Smooth muscle cell (in vitro differentiated cells): ENCODE measurements around the gene ARHGEF16. TPM values are rescaled to one million over a fixed set of nuclear protein-coding genes. Genes with fewer than 3 reads are reported as not detected.

Source experiments
- DNase-seq: peaks from one replicate; lab custom pipeline; 2025; ENCODE audit not compliant: unreplicated experiment; lab: John Stamatoyannopoulos, UW
- H2AFZ ChIP-seq: fragments of 200-600 bp; sonication (generic); 2 replicates; pipeline ENCODE4 v1.6.0; 2016; ENCODE audit warnings: antibody characterized with exemption, low read depth, mild to moderate bottlenecking
- H3F3A ChIP-seq: fragments of 200-600 bp; sonication (generic); 2 replicates; pipeline ENCODE4 v1.6.0; 2017; ENCODE audit warnings: antibody characterized with exemption, low read depth
- H3K27ac ChIP-seq: fragments of 200-600 bp; sonication (generic); 2 replicates; pipeline ENCODE4 v1.5.1; 2016; ENCODE audit warnings: low read depth, mild to moderate bottlenecking
- H3K27me3 ChIP-seq: fragments of 200-600 bp; sonication (generic); 2 replicates; pipeline ENCODE4 v1.6.1; 2016; ENCODE audit warnings: low read depth, mild to moderate bottlenecking
- H3K36me3 ChIP-seq: fragments of 200-600 bp; sonication (generic); 2 replicates; pipeline ENCODE4 v1.5.1; 2016; ENCODE audit warnings: low read depth
- H3K4me1 ChIP-seq: fragments of 200-600 bp; sonication (generic); 2 replicates; pipeline ENCODE4 v1.5.1; 2016; ENCODE audit warnings: low read depth
- H3K4me2 ChIP-seq: fragments of 200-600 bp; sonication (generic); 2 replicates; pipeline ENCODE4 v1.6.0; 2016; ENCODE audit warnings: mild to moderate bottlenecking
- H3K4me3 ChIP-seq: fragments of 200-600 bp; sonication (generic); 2 replicates; pipeline ENCODE4 v1.5.1; 2016; ENCODE audit warnings: mild to moderate bottlenecking
- H3K79me2 ChIP-seq: fragments of 200-600 bp; sonication (generic); 2 replicates; pipeline ENCODE4 v1.6.0; 2016; ENCODE audit warnings: low read depth, mild to moderate bottlenecking
- H3K9ac ChIP-seq: fragments of 200-600 bp; sonication (generic); 2 replicates; pipeline ENCODE4 v1.6.0; 2016; ENCODE audit warnings: low read depth
- H3K9me3 ChIP-seq: fragments of 200-600 bp; sonication (generic); replicated peaks from 2 replicates; pipeline ENCODE4 v1.5.1; 2016; ENCODE audit warnings: low read depth
- H4K20me1 ChIP-seq: fragments of 200-600 bp; sonication (generic); 2 replicates; pipeline ENCODE4 v1.6.0; 2016; ENCODE audit warnings: low read depth
- CTCF ChIP-seq: fragments of 200-600 bp; sonication (generic); IDR thresholded peaks from 2 replicates; pipeline ENCODE4 v1.5.1; 2017; ENCODE audit warnings: borderline replicate concordance, mild to moderate bottlenecking, antibody characterized with exemption; ENCODE audit not compliant: insufficient read depth, poor library complexity, severe bottlenecking
- WGBS: methylation state at CpG from one replicate; pipeline ENCODE4 v1.1.7; 2016; ENCODE audit warnings: low lambda C conversion rate; 5-methylcytosine and 5-hydroxymethylcytosine counted together
- polyA plus RNA-seq: library from polyadenylated mRNA; unstranded; fragments of >200 nt; fragmentation: Nextera tagmentation; extraction: Ambion mirVana; gene quantifications from 2 replicates; pipeline ENCODE4 v1.2.1, GENCODE V29; 2016
- total RNA-seq: library from RNA; depleted of rRNA; stranded (reverse); fragments of >200 nt; gene quantifications from 2 replicates; pipeline ENCODE4 v1.2.3, GENCODE V29; 2014

The ARHGEF16 gene
- total and polyA plus RNA-seq, 2 experiments from 2014 or later, result 4.6 to 6.9 TPM

GRCh38 chr1:3405974-3406867 lies 48.2 kb upstream of the ARHGEF16 start:
- Histone ChIP-seq H3K36me3 (no peaks in the 10 kb centered on the region), H4K20me1 (no peaks in the 10 kb centered on the region), H2AFZ (no peak overlapping the region), H3K4me3 (no peak overlapping the region), H3K9ac (no peak overlapping the region), H3K79me2 (no peaks in the 10 kb centered on the region), H3K27me3 (no peaks in the 10 kb centered on the region), H3K27ac (no peak overlapping the region), H3K4me2 (no peak overlapping the region), H3K9me3 (no peaks in the 10 kb centered on the region), H3K4me1 (peaks cover 7% of the 10 kb centered on the region), H3F3A (no peaks in the 10 kb centered on the region)
- WGBS, result 90% methylated on average over 16 of the region's 17 CpGs
- TF ChIP-seq CTCF, result no peak
- no peak for DNase-seq

GRCh38 chr1:3407021-3407420 lies 47.4 kb upstream of the ARHGEF16 start:
- no peak overlapping the region for H3K4me3 ChIP-seq
- H3K4me2 ChIP-seq, result no peak overlapping the region
- WGBS, result 96% methylated on average over 9 of the region's 12 CpGs
- H3K9me3 ChIP-seq, result no peaks in the 10 kb centered on the region
- H3F3A ChIP-seq, result no peaks in the 10 kb centered on the region
- no peak overlapping the region for H2AFZ ChIP-seq
- no peak overlapping the region for H3K27ac ChIP-seq
- no peaks in the 10 kb centered on the region for H4K20me1 ChIP-seq
- H3K9ac ChIP-seq, result no peak overlapping the region
- no peak for TF ChIP-seq CTCF
- no peaks in the 10 kb centered on the region for H3K79me2 ChIP-seq
- peaks cover 7% of the 10 kb centered on the region for H3K4me1 ChIP-seq
- H3K27me3 ChIP-seq, result no peaks in the 10 kb centered on the region
- no peaks in the 10 kb centered on the region for H3K36me3 ChIP-seq
- no peak for DNase-seq

- no peak overlapping the region for H3K4me3 ChIP-seq
- H3K4me2 ChIP-seq, result no peak overlapping the region
- H2AFZ ChIP-seq, result no peak overlapping the region
- WGBS, result 98% methylated on average over 36 of the region's 36 CpGs
- H3K9me3 ChIP-seq, result no peaks in the 10 kb centered on the region
- peaks cover under 1% of the 10 kb centered on the region for H3K4me1 ChIP-seq
- H3K27me3 ChIP-seq, result no peaks in the 10 kb centered on the region
- no peak for DNase-seq
- no peaks in the 10 kb centered on the region for H3K79me2 ChIP-seq
- H3K36me3 ChIP-seq, result no peaks in the 10 kb centered on the region
- TF ChIP-seq CTCF, result no peak
- no peaks in the 10 kb centered on the region for H4K20me1 ChIP-seq
- H3F3A ChIP-seq, result no peaks in the 10 kb centered on the region
- H3K9ac ChIP-seq, result no peak overlapping the region
- no peak overlapping the region for H3K27ac ChIP-seq
Measured at GRCh38 chr1:3408751-3409266, 45.7 kb upstream of the ARHGEF16 start.
